OCI-M2 (cell line): Measurements from ENCODE around the gene NR6A1.

Source experiments
- DNase-seq: peaks from one replicate; lab custom pipeline; 2025; ENCODE audit not compliant: unreplicated experiment; lab: John Stamatoyannopoulos, UW

Gene NR6A1

GRCh38 chr9:124506931-124507879 is 263.9 kb downstream of the NR6A1 start, which contains the start of gene NR5A1:
TSS of gene NR5A1 (minus strand) at chr9:124507399. CDS start at chr9:124503395, 4,004 bp downstream.
- DNase-seq: no peak

- no peak for DNase-seq
Measured at GRCh38 chr9:124506433-124506832, 264.7 kb downstream of the NR6A1 start.

DNA sequence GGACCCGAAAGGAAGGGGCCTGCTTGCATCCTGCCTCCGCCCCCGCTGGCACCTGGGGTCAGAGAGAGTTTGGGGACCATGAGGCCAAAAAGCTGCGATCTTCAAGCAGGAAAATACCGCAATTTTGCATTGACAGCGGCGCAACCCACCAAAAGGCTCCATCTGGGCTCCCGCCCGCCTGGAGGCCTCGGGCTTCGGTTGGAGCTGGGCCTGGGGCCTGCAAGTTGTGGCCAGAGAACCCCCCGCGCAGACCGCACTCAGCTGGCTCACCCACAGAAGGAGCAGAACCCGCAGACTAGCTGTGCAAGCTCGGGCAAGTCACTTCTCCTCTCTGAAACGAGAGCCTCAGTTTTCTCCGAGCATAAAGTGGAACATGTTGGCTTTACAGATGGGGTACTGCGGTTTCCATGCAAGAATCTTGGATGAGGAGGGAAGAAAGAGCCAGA is 265.2 kb downstream of the NR6A1 start:
- DNase-seq: no peak

DNA sequence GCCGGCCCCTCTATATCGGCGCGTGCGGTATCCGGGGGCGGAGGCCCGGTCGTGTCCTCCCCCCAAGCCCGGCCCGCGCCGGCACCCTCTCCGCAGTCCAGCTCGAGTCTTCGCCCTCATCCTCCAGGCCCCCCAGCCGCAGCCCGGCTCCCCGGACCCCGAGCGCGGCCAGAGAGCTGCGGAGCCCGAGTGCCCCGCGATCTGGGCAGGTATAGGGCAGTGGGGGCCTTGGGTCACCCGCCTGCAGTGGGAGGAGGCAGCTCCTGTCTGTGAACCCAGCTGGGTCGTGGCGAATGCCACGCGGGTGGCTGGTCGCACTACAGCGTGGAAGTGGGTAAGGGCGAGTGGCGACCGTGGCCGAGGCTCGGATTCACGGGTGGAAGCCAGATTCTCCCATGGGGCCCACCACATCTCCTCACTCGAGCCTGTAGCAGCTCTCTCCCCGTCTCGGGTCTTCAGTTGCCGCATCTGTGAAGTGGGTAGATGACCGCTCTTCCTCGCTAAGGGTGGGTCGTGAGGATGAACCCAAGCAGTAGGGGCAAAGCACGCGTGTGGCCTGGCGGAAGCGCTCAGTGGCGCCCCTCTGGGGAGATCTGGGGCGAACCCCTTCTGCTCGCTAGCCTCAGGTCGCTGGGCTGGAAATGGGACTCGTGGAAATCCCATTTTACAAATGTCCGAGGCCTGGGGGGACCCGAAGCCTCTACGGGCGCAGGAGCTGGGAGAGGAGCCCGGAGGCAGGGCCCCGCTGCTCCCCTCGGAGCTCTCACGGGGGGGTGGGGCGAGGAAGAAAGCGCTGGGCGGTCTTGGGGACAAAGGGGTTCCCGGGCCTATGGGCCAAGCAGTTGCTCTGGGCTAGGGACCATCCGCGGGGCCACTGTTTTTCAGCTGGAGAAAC is 265.9 kb downstream of the NR6A1 start:
- DNase-seq: no peak

DNA sequence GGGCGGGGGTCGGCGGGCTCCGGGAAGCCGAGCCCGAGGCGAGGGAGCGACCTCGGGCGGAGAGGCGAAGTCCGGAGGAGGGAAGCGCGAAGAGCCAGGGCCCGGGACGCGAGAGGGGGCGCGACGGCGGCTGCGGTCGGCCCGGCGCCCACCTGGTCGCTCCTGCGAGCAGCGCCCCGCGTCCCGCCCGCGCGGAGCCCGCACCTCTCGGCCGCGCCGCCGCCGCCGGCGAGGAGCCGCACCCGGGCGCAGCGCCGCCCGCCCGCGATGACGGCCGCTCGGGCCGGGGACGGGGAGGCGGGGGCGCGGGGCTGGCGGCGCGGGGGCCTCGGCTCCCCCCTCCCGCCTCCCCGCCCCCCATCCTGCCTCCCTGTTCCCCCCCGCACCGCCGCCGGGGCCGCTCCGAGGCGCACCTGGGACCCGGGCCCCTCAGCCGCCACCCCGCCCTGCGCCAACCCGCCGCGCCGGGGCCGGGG is 266.5 kb downstream of the NR6A1 start:
- DNase-seq: no peak

GRCh38 chr9:124503713-124504529 is 267.2 kb downstream of the NR6A1 start:
- no peak for DNase-seq

GRCh38 chr9:124502711-124503702 is 268.1 kb downstream of the NR6A1 start:
- no peak for DNase-seq

- DNase-seq: no peak
Measured at GRCh38 chr9:124501771-124502320, 269.3 kb downstream of the NR6A1 start.

DNA sequence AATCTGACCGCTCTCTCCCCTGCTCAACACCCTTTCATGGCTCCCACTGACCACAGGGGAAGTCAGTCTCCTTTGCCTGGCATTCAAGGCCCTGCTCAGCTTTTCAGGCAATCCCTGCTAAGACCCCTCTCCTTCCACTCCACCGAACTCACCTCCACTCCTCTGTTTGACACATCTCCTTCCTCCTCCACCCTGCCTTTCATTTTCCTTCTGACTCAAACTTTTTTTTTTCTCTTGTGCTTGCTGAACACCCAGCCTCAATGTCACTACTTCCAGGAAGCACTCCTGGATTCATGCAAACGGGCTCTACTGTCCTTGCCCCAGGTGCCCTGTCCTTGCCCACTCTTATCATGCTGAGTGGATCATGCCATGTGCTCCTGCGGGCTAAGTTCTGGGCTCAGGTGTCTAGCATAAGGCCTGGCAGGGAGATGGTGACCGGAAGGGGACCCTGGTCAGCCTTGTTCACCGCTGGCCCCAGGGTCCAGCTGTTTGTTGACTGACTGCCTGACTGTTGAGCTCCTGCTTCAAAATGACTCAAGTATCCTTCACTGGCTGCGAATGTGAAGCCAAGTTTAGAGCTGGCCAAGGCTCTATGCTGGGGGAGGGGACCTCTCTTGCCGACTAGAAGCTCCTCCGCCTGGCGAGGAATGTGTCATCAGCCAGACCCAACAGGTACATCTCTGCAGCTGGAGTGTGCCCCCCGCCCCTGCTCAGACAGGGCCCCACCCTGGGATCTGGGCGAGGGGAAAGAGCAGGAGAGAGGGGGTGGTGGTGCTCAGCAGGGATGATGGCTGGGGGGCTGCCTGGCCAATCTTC is 270.1 kb downstream of the NR6A1 start:
- no peak for DNase-seq

GRCh38 chr9:124500028-124500795 is 270.9 kb downstream of the NR6A1 start:
- DNase-seq: no peak

DNA sequence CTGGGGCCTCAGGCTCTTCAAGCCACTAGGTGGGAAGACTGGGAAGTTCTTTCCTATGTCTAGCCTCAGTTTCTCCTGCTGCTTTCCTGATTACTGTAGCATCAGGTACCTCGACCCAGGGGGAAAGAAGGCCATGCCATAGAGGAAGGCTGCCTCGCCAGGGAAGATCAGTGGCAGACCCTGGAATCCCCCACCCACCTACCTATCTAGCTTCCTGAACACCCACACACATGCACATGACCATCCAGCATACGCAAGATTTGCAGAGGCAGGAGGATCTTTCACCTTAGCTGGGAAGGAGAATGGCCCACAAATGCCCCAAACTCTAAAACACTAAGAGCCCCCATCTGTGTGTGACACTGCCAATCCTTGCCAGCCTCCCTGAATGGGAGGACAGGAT is 271.9 kb downstream of the NR6A1 start:
- no peak for DNase-seq

GRCh38 chr9:124498499-124499146 is 272.5 kb downstream of the NR6A1 start:
- no peak for DNase-seq

- DNase-seq: no peak
Measured at GRCh38 chr9:124498040-124498439, 273.1 kb downstream of the NR6A1 start.

- DNase-seq: no peak
Measured at GRCh38 chr9:124497441-124497840, 273.7 kb downstream of the NR6A1 start.

DNA sequence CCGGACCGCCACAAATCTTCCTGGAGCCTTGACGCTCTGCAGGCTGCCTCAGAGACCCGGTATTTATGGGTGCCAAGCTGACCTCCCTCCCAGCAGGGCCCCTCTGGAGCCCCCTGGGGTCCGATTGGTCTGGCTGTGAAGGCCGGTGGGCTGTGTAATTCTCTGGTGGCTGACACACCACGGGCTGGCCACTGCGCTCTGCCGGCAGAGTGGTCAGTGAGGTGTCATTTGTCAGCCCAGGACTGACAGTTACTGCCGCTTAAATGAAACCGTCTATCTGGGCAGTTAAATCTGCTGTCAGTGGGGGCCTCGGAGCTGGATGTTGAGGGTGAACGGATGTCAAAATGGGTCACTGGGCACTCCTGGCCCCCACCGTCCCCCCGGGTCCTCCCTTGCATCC is 274.6 kb downstream of the NR6A1 start:
- DNase-seq: no peak

- no peak for DNase-seq
Measured at GRCh38 chr9:124496075-124496449, 275.0 kb downstream of the NR6A1 start.
